Measurements from ENCODE around the gene OSBPL6. TPM values are rescaled to one million over a fixed set of nuclear protein-coding genes. Genes with fewer than 3 reads are reported as not detected.

OSBPL6 gene
- total RNA-seq, 1 experiment from 2014 or later, result 11.6 TPM

GRCh38 chr2:178327516-178327915 lies 133.2 kb downstream of the OSBPL6 start:
- TF ChIP-seq MAX (IDR thresholded peaks at IDR 0.05) (no peak), SP1 (IDR thresholded peaks at IDR 0.05; ENCODE audit: low read depth) (no peak), ELF1 (IDR thresholded peaks at IDR 0.05; ENCODE audit: borderline replicate concordance, low read depth) (no peak)
- H3K4me3 ChIP-seq (replicated peaks in 1 of 2; ENCODE audit: low read depth in 1 of 2, low read length in 2 of 2), result no peak overlapping the region
- POLR2A ChIA-PET, result no interaction called here
- H3K79me2 ChIP-seq (ENCODE audit: insufficient read depth, low read length), result no peaks in the 10 kb centered on the region
- no peak overlapping the region for H3K4me2 ChIP-seq (ENCODE audit: low read length)
- DNase-seq (ENCODE audit: low read depth, low spot score) (no peak), ATAC-seq (no peak)
- no peaks in the 10 kb centered on the region for H3K4me1 ChIP-seq (ENCODE audit: control insufficient read depth in 1 of 2, insufficient read depth in 2 of 2, low read length in 2 of 2)
- no peaks in the 10 kb centered on the region for H3K27me3 ChIP-seq (ENCODE audit: insufficient read depth, low read length)
- no peaks in the 10 kb centered on the region for H3K36me3 ChIP-seq (ENCODE audit: control insufficient read depth in 1 of 2, insufficient read depth in 2 of 2, low read length in 2 of 2)
- H2AFZ ChIP-seq (ENCODE audit: low read depth, low read length, poor library complexity, severe bottlenecking), result no peak overlapping the region
- H3K9ac ChIP-seq (ENCODE audit: low read length), result no peak overlapping the region
- RAD21 ChIA-PET (ENCODE audit: low non-redundant PET in 1 of 2, low total read pairs in 2 of 2, uncharacterized antibody in 2 of 2, unreplicated experiment in 2 of 2), result no interaction called here
- no peaks in the 10 kb centered on the region for H3K9me2 ChIP-seq (ENCODE audit: insufficient read depth)
- CTCF ChIA-PET, result no interaction called here
- intact Hi-C loops (cut with micrococcal nuclease), result no loop called here
- no peaks in the 10 kb centered on the region for H3K9me3 ChIP-seq (ENCODE audit: control insufficient read depth in 1 of 2, insufficient read depth in 1 of 2, low read depth in 1 of 2, low read length in 2 of 2)
- no peak overlapping the region for H3K27ac ChIP-seq (ENCODE audit: low read depth, low read length)
- H4K20me1 ChIP-seq (ENCODE audit: insufficient read depth), result no peaks in the 10 kb centered on the region
- no TSS peak for BruUV-seq (replicated peaks)

- no peaks in the 10 kb centered on the region for H3K36me3 ChIP-seq (ENCODE audit: control insufficient read depth in 1 of 2, insufficient read depth in 2 of 2, low read length in 2 of 2)
- ChIA-PET RAD21 (ENCODE audit: low non-redundant PET in 1 of 2, low total read pairs in 2 of 2, uncharacterized antibody in 2 of 2, unreplicated experiment in 2 of 2) (no interaction called here), POLR2A (no interaction called here), CTCF (interaction anchor here (0.6 kb wide), 1 partner anchor 72 kb away, joined by 3 read pairs; no protein-coding TSS in a partner anchor)
- no TSS peak for BruUV-seq (replicated peaks)
- H3K79me2 ChIP-seq (ENCODE audit: insufficient read depth, low read length), result no peaks in the 10 kb centered on the region
- H3K27ac ChIP-seq (ENCODE audit: low read depth, low read length), result no peak overlapping the region
- no peak for ATAC-seq
- intact Hi-C loops (cut with micrococcal nuclease), result no loop called here
- H3K27me3 ChIP-seq (ENCODE audit: insufficient read depth, low read length), result no peaks in the 10 kb centered on the region
- no peak overlapping the region for H3K4me2 ChIP-seq (ENCODE audit: low read length)
- H3K4me1 ChIP-seq (ENCODE audit: control insufficient read depth in 1 of 2, insufficient read depth in 2 of 2, low read length in 2 of 2), result no peaks in the 10 kb centered on the region
- H3K9me3 ChIP-seq (ENCODE audit: control insufficient read depth in 1 of 2, insufficient read depth in 1 of 2, low read depth in 1 of 2, low read length in 2 of 2), result no peaks in the 10 kb centered on the region
- H3K4me3 ChIP-seq (replicated peaks in 1 of 2; ENCODE audit: low read depth in 1 of 2, low read length in 2 of 2), result no peak overlapping the region
- H3K9ac ChIP-seq (ENCODE audit: low read length), result no peak overlapping the region
- H4K20me1 ChIP-seq (ENCODE audit: insufficient read depth), result no peaks in the 10 kb centered on the region
- no peak overlapping the region for H2AFZ ChIP-seq (ENCODE audit: low read depth, low read length, poor library complexity, severe bottlenecking)
- no peaks in the 10 kb centered on the region for H3K9me2 ChIP-seq (ENCODE audit: insufficient read depth)
- no peak for DNase-seq (ENCODE audit: low read depth, low spot score)
- TF ChIP-seq TCF7L2 (IDR thresholded peaks at IDR 0.05; ENCODE audit: borderline replicate concordance, extremely low read depth, insufficient read depth, insufficient read length) (no peak), FOSL1 (IDR thresholded peaks at IDR 0.05; ENCODE audit: low read depth) (no peak), EGR1 (IDR thresholded peaks at IDR 0.05; ENCODE audit: low read depth) (no peak), CBX3 (IDR thresholded peaks at IDR 0.05; ENCODE audit: low read depth) (no peak), RAD21 (IDR thresholded peaks at IDR 0.05; ENCODE audit: low read depth) (no peak), MAX (IDR thresholded peaks at IDR 0.05) (no peak), JUND (IDR thresholded peaks at IDR 0.05) (no peak), SP1 (IDR thresholded peaks at IDR 0.05; ENCODE audit: low read depth) (no peak), ELF1 (IDR thresholded peaks at IDR 0.05; ENCODE audit: borderline replicate concordance, low read depth) (no peak), SRF (IDR thresholded peaks at IDR 0.05; ENCODE audit: low read depth) (no peak), EZH2 (IDR thresholded peaks at IDR 0.05) (no peak), ZNF274 (IDR thresholded peaks at IDR 0.05; ENCODE audit: low read depth, low read length) (no peak), ZFX (IDR thresholded peaks at IDR 0.05) (no peak), YY1 (IDR thresholded peaks at IDR 0.05; ENCODE audit: extremely low read depth, insufficient replicate concordance, low read depth, low read length) (no peak)
- TF ChIP-seq, protein P1, sequence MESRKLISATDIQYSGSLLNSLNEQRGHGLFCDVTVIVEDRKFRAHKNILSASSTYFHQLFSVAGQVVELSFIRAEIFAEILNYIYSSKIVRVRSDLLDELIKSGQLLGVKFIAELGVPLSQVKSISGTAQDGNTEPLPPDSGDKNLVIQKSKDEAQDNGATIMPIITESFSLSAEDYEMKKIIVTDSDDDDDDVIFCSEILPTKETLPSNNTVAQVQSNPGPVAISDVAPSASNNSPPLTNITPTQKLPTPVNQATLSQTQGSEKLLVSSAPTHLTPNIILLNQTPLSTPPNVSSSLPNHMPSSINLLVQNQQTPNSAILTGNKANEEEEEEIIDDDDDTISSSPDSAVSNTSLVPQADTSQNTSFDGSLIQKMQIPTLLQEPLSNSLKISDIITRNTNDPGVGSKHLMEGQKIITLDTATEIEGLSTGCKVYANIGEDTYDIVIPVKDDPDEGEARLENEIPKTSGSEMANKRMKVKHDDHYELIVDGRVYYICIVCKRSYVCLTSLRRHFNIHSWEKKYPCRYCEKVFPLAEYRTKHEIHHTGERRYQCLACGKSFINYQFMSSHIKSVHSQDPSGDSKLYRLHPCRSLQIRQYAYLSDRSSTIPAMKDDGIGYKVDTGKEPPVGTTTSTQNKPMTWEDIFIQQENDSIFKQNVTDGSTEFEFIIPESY (IDR thresholded peaks at IDR 0.05; ENCODE audit: extremely low read depth, insufficient replicate concordance, low read length), result no peak
- TF ChIP-seq, protein P2, sequence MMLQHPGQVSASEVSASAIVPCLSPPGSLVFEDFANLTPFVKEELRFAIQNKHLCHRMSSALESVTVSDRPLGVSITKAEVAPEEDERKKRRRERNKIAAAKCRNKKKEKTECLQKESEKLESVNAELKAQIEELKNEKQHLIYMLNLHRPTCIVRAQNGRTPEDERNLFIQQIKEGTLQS (IDR thresholded peaks at IDR 0.05), result no peak
These were observed 133.7 kb downstream of the OSBPL6 start for GRCh38 chr2:178328037-178328436.

Data from HCT116 (cell line).